GM18858 (cell line): ENCODE results near the gene CYP46A1.

Experiments used
- ATAC-seq: cut with Tn5 transposase; IDR thresholded peaks from one replicate; pipeline ENCODE4 v1.9.1; 2021; ENCODE audit not compliant: unreplicated experiment

The CYP46A1 gene

DNA sequence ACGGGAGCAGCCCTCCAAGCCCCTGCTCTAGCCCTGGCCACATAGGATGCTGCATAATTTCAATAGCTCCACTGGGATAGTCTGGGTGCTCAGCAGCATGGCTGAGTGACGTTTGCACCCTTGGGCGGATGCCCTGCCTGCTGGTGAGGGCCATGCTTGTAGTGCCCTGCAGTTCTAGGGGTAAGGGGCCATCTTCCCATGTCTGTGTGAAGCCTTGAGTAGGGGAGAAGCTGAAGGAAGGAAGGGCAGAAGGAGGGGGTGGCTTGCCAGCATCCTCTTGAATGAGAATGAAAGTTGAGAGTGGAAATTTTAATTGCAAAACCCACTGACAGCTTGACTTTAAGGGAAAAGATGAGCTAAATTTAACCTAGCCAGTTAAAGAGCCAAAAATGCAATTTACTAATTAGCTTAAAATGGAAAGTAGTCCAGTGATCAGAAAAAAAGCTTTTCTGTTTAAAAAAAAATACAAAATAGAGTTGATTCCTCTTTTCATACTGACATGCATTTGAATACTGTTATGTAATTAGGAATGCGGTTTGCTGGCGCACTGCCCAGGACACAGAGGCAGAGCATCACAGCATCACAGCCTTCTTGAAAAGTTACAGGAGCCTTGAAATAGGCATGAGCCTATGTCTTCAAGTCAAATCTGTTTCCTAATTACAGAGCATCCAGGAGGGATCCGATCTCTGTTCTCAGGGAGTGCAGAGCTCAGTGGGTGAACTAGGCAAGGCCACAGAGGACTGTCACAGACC, 90.6 kb downstream of the CYP46A1 start:
- no peak for ATAC-seq

DNA sequence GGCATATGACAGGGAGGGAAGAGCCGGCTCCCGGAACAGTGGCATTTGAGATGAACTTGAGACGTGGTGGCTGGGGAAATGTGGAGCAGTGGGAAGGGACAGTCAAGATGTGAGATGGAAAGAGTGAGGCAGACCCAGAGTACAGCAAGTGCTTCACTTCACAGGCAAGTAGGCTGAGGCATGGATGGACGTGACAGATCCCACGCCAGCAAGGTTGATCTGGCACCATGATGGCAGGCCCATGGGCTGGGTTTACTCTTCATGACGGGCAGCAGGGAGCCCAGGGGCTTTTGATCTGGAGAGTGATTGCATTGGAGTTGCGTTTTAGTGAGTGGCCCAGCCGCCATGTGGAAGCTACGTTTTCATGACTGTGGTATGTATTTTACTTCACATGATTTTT, 91.3 kb downstream of the CYP46A1 start:
- ATAC-seq: no peak
